CD8-positive, alpha-beta memory T cell (primary cell): ENCODE data around the gene CPNE5. TPM values are rescaled to one million over a fixed set of nuclear protein-coding genes. Genes with fewer than 3 reads are reported as not detected.
A peak's percentile ranks its signal among the peaks of the same experiment; 100 is the strongest.

Experiments
- CTCF ChIA-PET: fragments of 350-600 bp; sonication (Branson Sonifier 250); formaldehyde crosslinking; loops from one replicate; lab custom pipeline; 2021; ENCODE audit warnings: antibody characterized with exemption; lab: Charles Lee
- POLR2A ChIA-PET: fragments of 350-600 bp; sonication (Branson Sonifier 250); formaldehyde crosslinking; loops from one replicate; lab custom pipeline; 2021; ENCODE audit warnings: antibody characterized with exemption; lab: Charles Lee
- DNase-seq, 5 donors: peaks; one replicate each; pipeline versions ENCODE4 v3.0.0 to v3.0.0-alpha.2; 2020 to 2022; ENCODE audit warnings: mixed read lengths in 1 of 5
- H3K27ac ChIP-seq: one replicate; pipeline ENCODE4 v1.7.0; 2013; ENCODE audit warnings: low read depth, mild to moderate bottlenecking, low read length, moderate library complexity
- H3K27me3 ChIP-seq: 2 replicates; pipeline ENCODE4 v1.7.0; 2013; ENCODE audit warnings: low read length, mild to moderate bottlenecking; ENCODE audit not compliant: insufficient read depth, poor library complexity, severe bottlenecking
- H3K36me3 ChIP-seq: 2 replicates; pipeline ENCODE4 v1.7.0; 2013; ENCODE audit warnings: mild to moderate bottlenecking, low read length, moderate library complexity; ENCODE audit not compliant: insufficient read depth
- H3K4me1 ChIP-seq: 2 replicates; pipeline ENCODE4 v1.7.0; 2013; ENCODE audit warnings: mild to moderate bottlenecking, low read length, moderate library complexity; ENCODE audit not compliant: insufficient read depth
- H3K4me3 ChIP-seq: 2 replicates; pipeline ENCODE4 v1.7.0; 2013; ENCODE audit warnings: mild to moderate bottlenecking, low read length
- H3K9me3 ChIP-seq: 2 replicates; pipeline ENCODE4 v1.7.0; 2013; ENCODE audit warnings: mild to moderate bottlenecking, low read length
- H3K27ac Mint-ChIP-seq, 8 donors: one replicate each; pipeline ENCODE4 v1.8.0; 2020 to 2021; ENCODE audit warnings: mixed read lengths in 8 of 8, mild to moderate bottlenecking in 6 of 8, inconsistent platforms in 3 of 8, moderate library complexity in 3 of 8
- H3K27me3 Mint-ChIP-seq, 2 donors: one replicate each; pipeline ENCODE4 v1.8.0; 2020 to 2021; ENCODE audit warnings: mixed read lengths in 2 of 2, mild to moderate bottlenecking in 1 of 2, moderate library complexity in 1 of 2
- H3K36me3 Mint-ChIP-seq, 3 donors: one replicate each; pipeline ENCODE4 v1.8.0; 2020 to 2021; ENCODE audit warnings: mixed read lengths in 3 of 3, inconsistent platforms in 1 of 3, mild to moderate bottlenecking in 1 of 3
- H3K4me1 Mint-ChIP-seq, 3 donors: one replicate each; pipeline ENCODE4 v1.8.0; 2020 to 2021; ENCODE audit warnings: mixed read lengths in 3 of 3, inconsistent platforms in 1 of 3, mild to moderate bottlenecking in 1 of 3
- H3K4me3 Mint-ChIP-seq, 7 donors: one replicate each; pipeline ENCODE4 v1.8.0; 2020 to 2021; ENCODE audit warnings: mixed read lengths in 7 of 7, mild to moderate bottlenecking in 6 of 7, moderate library complexity in 4 of 7, inconsistent platforms in 2 of 7
- H3K9me3 Mint-ChIP-seq, 5 donors: one replicate each; pipeline ENCODE4 v1.8.0; 2020 to 2022; ENCODE audit warnings: mixed read lengths in 5 of 5, mild to moderate bottlenecking in 3 of 5, moderate library complexity in 2 of 5, inconsistent platforms in 1 of 5
- polyA plus RNA-seq: library from polyadenylated mRNA; unstranded; fragments of 300-500 nt; fragmentation: Illumina TruSeq; gene quantifications from one replicate; pipeline ENCODE4 v1.2.3, GENCODE V29; 2021
- total RNA-seq, 2 experiments: library from RNA; stranded (reverse); gene quantifications; one replicate each; pipeline ENCODE4 v1.2.3, GENCODE V29; 2021

The CPNE5 gene
- total and polyA plus RNA-seq, 3 experiments from 2014 or later = 0.29 to 0.59 (median 0.44) TPM

GRCh38 chr6:36769676-36770499 lies 69.4 kb downstream of the CPNE5 start:
- Histone ChIP-seq H3K27ac (no peak overlapping the region), H3K36me3 (no peaks in the 10 kb centered on the region), H3K4me1 (peaks cover 40% of the 10 kb centered on the region), H3K9me3 (no peaks in the 10 kb centered on the region), H3K4me3 (peak overlapping the region; percentile 20), H3K27me3 (no peaks in the 10 kb centered on the region)
- Mint-ChIP-seq H3K4me1 (peaks cover 37 to 45% (median 37%) of the 10 kb centered on the region in 3 donors), H3K4me3 (peak overlapping the region; percentile 1 to 84 (median 66)), H3K27ac (peak overlapping the region; percentile 84 to 96 (median 90)), H3K36me3 (no peaks in the 10 kb centered on the region), H3K27me3 (peaks cover 0 to 2% of the 10 kb centered on the region in 2 donors), H3K9me3 (no peaks in the 10 kb centered on the region)
- CTCF ChIA-PET = interaction anchor here (1.0 to 8.1 kb wide), 6 partner anchors 10 to 281 kb away, joined by 3 to 70 read pairs (median 25); no protein-coding TSS in a partner anchor
- DNase-seq = peak in 2 of 5 donors; percentile 18 to 28
- POLR2A ChIA-PET = no interaction called here

DNA sequence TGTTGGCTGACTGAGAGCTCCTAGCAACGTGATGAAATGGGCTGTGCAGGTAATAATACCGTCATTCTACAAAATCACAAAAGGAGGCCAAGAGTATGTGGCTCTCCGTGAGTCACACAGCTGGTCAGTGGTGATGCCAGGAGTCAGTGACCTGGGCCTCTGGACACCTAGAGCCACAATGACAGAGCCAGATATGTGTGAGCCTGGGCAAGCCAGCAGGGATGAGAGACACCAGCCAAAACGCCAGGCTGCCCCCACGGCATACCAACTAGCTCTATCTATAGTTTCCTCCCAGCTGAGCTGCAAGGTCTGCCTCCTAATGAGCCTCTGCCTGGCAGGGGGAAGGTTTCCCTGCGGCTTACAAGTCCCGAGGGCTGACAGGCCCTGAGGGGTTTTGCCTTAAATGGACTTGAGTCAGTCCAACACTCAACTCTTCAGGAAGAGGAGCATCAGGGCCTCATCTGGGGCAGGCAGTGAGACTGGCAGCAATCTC lies 70.0 kb downstream of the CPNE5 start:
- Histone ChIP-seq H3K9me3 (no peaks in the 10 kb centered on the region), H3K4me1 (peaks cover 40% of the 10 kb centered on the region), H3K4me3 (peak overlapping the region; percentile 20), H3K27ac (no peak overlapping the region), H3K36me3 (no peaks in the 10 kb centered on the region), H3K27me3 (no peaks in the 10 kb centered on the region)
- DNase-seq = no peak
- H3K36me3 Mint-ChIP-seq = no peaks in the 10 kb centered on the region
- peaks cover 37 to 45% (median 37%) of the 10 kb centered on the region in 3 donors for H3K4me1 Mint-ChIP-seq
- peak overlapping the region; percentile 1 to 84 (median 66) for H3K4me3 Mint-ChIP-seq
- CTCF ChIA-PET = interaction anchor here (1.0 to 8.1 kb wide), 5 partner anchors 10 to 281 kb away, joined by 3 to 70 read pairs (median 43); no protein-coding TSS in a partner anchor
- POLR2A ChIA-PET = no interaction called here
- peak overlapping the region; percentile 84 to 96 (median 90) for H3K27ac Mint-ChIP-seq
- peaks cover 0 to 2% of the 10 kb centered on the region in 2 donors for H3K27me3 Mint-ChIP-seq
- no peaks in the 10 kb centered on the region for H3K9me3 Mint-ChIP-seq

- CTCF ChIA-PET = interaction anchor here (0.7 to 8.1 kb wide), 12 partner anchors 7 to 446 kb away, joined by 3 to 70 read pairs (median 6); no protein-coding TSS in a partner anchor
- Histone ChIP-seq H3K36me3 (no peaks in the 10 kb centered on the region), H3K4me3 (no peak overlapping the region), H3K9me3 (no peaks in the 10 kb centered on the region), H3K4me1 (peaks cover 40% of the 10 kb centered on the region), H3K27me3 (no peaks in the 10 kb centered on the region), H3K27ac (no peak overlapping the region)
- Mint-ChIP-seq H3K4me1 (peaks cover 35 to 42% (median 37%) of the 10 kb centered on the region in 3 donors), H3K36me3 (no peaks in the 10 kb centered on the region), H3K27me3 (peaks cover 0 to 2% of the 10 kb centered on the region in 2 donors), H3K9me3 (no peaks in the 10 kb centered on the region), H3K27ac (peak overlapping the region in 7 of 8 donors; percentile 38 to 87 (median 52)), H3K4me3 (peak overlapping the region in 2 of 7 donors; percentile 29 to 40)
- DNase-seq = no peak
- POLR2A ChIA-PET = no interaction called here
Measured at GRCh38 chr6:36766399-36766945, 72.8 kb downstream of the CPNE5 start.

DNA sequence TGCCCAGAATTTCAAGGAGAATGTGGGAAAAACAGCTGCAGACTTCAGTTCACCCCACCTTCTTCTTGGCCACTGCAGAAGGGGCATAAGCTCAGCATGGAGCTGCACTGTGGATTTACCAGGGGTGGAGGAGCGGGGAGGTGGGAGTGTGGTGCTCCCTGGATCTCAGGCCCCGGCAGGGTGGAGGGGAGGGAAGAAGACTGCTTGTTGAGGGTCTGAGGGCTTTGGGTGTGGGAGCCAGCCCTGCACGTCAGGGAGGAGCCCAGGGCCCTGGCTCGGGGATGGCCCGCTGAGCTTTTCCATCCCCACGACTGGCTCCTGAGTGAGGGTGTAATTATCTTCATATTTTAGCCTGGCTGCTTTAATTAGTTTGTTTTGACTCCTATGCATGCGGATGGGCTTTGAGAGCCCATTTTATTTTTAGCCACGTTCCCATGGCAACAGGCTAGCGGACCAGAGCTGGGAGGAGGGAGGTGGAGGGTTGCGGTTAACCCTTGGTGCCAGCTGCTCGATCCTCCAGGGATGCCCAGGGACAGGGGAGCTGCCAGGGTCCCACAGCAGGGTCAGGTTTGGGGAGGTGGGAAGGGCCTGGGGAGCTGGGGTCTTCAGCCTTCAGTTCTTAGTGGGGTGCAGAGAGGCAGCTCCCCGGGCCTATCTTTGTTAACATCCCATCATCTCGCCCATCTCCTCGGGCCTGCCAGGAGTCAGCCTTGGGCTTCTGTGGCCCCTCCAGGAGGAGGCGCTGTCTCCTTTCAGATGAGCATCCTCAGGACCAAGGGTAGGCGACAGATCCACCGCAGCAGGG lies 73.4 kb downstream of the CPNE5 start:
- Histone ChIP-seq H3K36me3 (no peaks in the 10 kb centered on the region), H3K27me3 (no peaks in the 10 kb centered on the region), H3K27ac (no peak overlapping the region), H3K9me3 (no peaks in the 10 kb centered on the region), H3K4me1 (peaks cover 37% of the 10 kb centered on the region), H3K4me3 (no peak overlapping the region)
- Mint-ChIP-seq H3K27ac (peak overlapping the region in 7 of 8 donors; percentile 38 to 87 (median 52)), H3K4me3 (peak overlapping the region in 2 of 7 donors; percentile 29 to 40), H3K4me1 (peaks cover 31 to 35% (median 32%) of the 10 kb centered on the region in 3 donors), H3K27me3 (peaks cover 0 to 2% of the 10 kb centered on the region in 2 donors), H3K36me3 (no peaks in the 10 kb centered on the region), H3K9me3 (no peaks in the 10 kb centered on the region)
- POLR2A ChIA-PET = no interaction called here
- CTCF ChIA-PET = interaction anchor here (0.7 to 8.1 kb wide), 12 partner anchors 10 to 447 kb away, joined by 3 to 70 read pairs (median 4); no protein-coding TSS in a partner anchor
- DNase-seq = peak; percentile 68 to 82 (median 69)

DNA sequence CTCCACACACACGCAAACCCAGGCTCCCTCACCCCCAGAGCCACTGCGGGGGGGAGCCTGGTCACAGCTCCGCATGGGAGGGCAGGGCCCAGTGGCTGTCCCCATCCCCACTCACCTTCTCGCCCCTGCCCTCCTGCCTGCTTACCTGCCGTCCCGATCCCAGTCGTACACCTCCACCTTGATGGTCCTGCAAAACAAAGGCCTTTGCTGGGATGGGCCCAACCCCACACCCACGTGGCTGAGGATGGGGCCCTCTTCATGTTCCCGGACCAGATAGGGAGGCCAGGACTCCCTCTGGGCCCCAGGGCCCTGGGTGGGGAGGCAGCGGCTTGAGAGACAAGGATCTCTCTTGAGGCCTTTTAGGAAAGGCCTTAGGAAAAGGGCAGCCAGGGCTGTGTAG lies 74.1 kb downstream of the CPNE5 start:
- Mint-ChIP-seq H3K4me3 (no peak overlapping the region), H3K4me1 (peaks cover 25 to 29% (median 26%) of the 10 kb centered on the region in 3 donors), H3K27ac (no peak overlapping the region), H3K9me3 (no peaks in the 10 kb centered on the region), H3K27me3 (peaks cover 0 to 5% of the 10 kb centered on the region in 2 donors), H3K36me3 (no peaks in the 10 kb centered on the region)
- H3K27me3 ChIP-seq = no peaks in the 10 kb centered on the region
- no peak for DNase-seq
- no peak overlapping the region for H3K4me3 ChIP-seq
- POLR2A ChIA-PET = no interaction called here
- CTCF ChIA-PET = interaction anchor here (1.0 to 8.1 kb wide), 9 partner anchors 11 to 447 kb away, joined by 3 to 70 read pairs (median 4); no protein-coding TSS in a partner anchor
- H3K27ac ChIP-seq = no peak overlapping the region
- no peaks in the 10 kb centered on the region for H3K36me3 ChIP-seq
- peaks cover 31% of the 10 kb centered on the region for H3K4me1 ChIP-seq
- H3K9me3 ChIP-seq = no peaks in the 10 kb centered on the region

- Histone ChIP-seq H3K9me3 (no peaks in the 10 kb centered on the region), H3K27ac (no peak overlapping the region), H3K36me3 (no peaks in the 10 kb centered on the region), H3K4me3 (no peak overlapping the region), H3K27me3 (no peaks in the 10 kb centered on the region), H3K4me1 (peaks cover 13% of the 10 kb centered on the region)
- ChIA-PET CTCF (interaction anchor here (1.0 to 1.6 kb wide), 2 partner anchors 8 to 255 kb away, joined by 3 to 8 read pairs; no protein-coding TSS in a partner anchor), POLR2A (no interaction called here)
- Mint-ChIP-seq H3K9me3 (no peaks in the 10 kb centered on the region), H3K4me3 (no peak overlapping the region), H3K27me3 (peaks cover 0 to 9% of the 10 kb centered on the region in 2 donors), H3K36me3 (no peaks in the 10 kb centered on the region), H3K27ac (no peak overlapping the region), H3K4me1 (peaks cover 17 to 25% (median 21%) of the 10 kb centered on the region in 3 donors)
- DNase-seq = no peak
Measured at GRCh38 chr6:36762123-36762522, 77.1 kb downstream of the CPNE5 start.

GRCh38 chr6:36760685-36761435 lies 78.4 kb downstream of the CPNE5 start:
- Histone ChIP-seq H3K9me3 (no peaks in the 10 kb centered on the region), H3K36me3 (no peaks in the 10 kb centered on the region), H3K27ac (no peak overlapping the region), H3K4me3 (no peak overlapping the region), H3K4me1 (peaks cover 25% of the 10 kb centered on the region), H3K27me3 (no peaks in the 10 kb centered on the region)
- peaks cover 0 to 8% of the 10 kb centered on the region in 2 donors for H3K27me3 Mint-ChIP-seq
- ChIA-PET POLR2A (no interaction called here), CTCF (interaction anchor here (0.9 to 4.2 kb wide), 8 partner anchors 7 to 257 kb away, joined by 3 to 43 read pairs (median 6); no protein-coding TSS in a partner anchor)
- no peaks in the 10 kb centered on the region for H3K9me3 Mint-ChIP-seq
- H3K4me3 Mint-ChIP-seq = no peak overlapping the region
- H3K4me1 Mint-ChIP-seq = peaks cover 25 to 32% (median 30%) of the 10 kb centered on the region in 3 donors
- H3K36me3 Mint-ChIP-seq = no peaks in the 10 kb centered on the region
- no peak for DNase-seq
- H3K27ac Mint-ChIP-seq = peak overlapping the region in 1 of 8 donors; percentile 7
